ENCODE results near the gene SV2C. TPM values are rescaled to one million over a fixed set of nuclear protein-coding genes. Genes with fewer than 3 reads are reported as not detected.
A peak's percentile ranks its signal among the peaks of the same experiment; 100 is the strongest.

SV2C gene
- total RNA-seq, 2 donors from 2014 or later, result 0.20 to 0.35 TPM

DNA sequence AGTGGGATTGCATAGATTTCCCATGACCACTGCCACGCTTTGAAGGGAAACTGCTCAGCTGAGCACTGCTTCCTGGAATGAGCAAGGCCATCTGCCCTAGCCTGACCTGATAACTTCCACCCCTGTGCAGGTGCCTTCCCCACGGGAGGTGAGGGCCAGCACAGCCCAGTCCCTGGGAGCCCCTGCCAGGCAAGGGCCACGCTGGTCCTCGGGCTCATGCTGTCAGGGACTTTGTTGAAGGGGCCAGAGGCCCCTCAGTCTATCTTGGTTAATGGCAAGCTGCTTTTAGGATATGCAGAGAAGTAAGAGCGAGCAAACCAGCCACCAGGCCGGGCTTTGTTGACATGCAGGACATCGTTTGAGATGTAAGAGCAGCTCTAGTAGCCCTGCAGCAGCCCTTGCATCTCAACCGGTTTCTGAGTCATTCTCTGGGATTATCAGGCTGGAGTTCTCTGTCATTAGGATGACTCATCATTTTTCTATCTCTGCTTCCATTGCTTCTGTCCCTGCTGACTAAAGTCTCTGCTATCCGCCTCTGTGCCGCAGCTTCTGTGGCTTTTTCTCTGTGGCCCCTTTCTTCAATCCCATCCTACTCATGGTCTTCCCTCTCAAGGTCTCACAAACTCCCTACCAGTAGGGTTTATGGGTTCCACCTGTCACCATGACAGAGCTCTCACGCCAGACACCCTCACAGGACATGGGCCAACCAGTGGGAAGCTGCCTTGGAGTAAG lies 289.3 kb downstream of the SV2C start:
- H3K9me3 ChIP-seq, result no peaks in the 10 kb centered on the region
- no peak for DNase-seq
- intact Hi-C loops (cut with DNase I), result no loop called here
- TF ChIP-seq, protein P1, sequence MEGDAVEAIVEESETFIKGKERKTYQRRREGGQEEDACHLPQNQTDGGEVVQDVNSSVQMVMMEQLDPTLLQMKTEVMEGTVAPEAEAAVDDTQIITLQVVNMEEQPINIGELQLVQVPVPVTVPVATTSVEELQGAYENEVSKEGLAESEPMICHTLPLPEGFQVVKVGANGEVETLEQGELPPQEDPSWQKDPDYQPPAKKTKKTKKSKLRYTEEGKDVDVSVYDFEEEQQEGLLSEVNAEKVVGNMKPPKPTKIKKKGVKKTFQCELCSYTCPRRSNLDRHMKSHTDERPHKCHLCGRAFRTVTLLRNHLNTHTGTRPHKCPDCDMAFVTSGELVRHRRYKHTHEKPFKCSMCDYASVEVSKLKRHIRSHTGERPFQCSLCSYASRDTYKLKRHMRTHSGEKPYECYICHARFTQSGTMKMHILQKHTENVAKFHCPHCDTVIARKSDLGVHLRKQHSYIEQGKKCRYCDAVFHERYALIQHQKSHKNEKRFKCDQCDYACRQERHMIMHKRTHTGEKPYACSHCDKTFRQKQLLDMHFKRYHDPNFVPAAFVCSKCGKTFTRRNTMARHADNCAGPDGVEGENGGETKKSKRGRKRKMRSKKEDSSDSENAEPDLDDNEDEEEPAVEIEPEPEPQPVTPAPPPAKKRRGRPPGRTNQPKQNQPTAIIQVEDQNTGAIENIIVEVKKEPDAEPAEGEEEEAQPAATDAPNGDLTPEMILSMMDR (IDR thresholded peaks at IDR 0.05), result no peak
- H3K27ac ChIP-seq, result no peak overlapping the region
- peaks cover 5% of the 10 kb centered on the region for H3K4me1 ChIP-seq
- no peak overlapping the region for H3K4me3 ChIP-seq
- H3K27me3 ChIP-seq, result no peaks in the 10 kb centered on the region
- no peaks in the 10 kb centered on the region for H3K36me3 ChIP-seq
- no peak overlapping the region for H3K9ac ChIP-seq (ENCODE audit: low read depth in 2 of 2, low read length in 2 of 2)

DNA sequence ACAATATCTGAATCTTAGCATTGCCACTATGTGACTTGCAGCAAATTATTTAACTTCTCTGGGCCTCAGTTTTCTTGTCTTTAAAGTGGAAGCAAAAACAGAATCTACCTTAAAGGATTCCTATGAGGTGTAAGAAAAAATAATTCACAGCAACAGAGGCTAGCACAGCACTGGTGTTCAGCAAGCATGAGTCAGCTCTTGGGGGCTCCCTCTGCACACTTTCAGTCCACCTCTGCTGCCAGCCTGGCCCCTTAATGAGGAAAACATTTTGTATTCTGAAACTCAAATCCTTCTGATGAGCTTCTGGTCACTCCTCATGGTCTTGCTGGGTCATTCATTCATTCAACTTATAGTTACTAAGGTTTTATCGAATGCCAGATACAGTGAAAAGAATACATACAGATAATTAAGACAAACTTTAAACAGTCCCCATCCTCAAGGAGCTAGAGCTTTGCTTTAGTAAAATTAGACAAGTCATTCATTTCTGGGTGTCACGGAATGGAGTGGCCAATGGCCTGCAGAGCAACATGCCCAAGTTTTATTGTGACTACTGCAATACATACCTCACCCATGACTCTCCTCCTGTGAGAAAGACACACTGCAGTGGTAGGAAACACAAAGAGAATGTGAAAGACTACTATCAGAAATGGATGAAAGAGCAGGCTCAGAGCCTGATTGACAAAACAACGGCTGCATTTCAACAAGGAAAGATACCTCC lies 293.1 kb downstream of the SV2C start:
- DNase-seq, result no peak
- Histone ChIP-seq H3K27me3 (no peaks in the 10 kb centered on the region), H3K9ac (ENCODE audit: low read depth in 2 of 2, low read length in 2 of 2) (no peak overlapping the region), H3K36me3 (no peaks in the 10 kb centered on the region), H3K9me3 (no peaks in the 10 kb centered on the region), H3K4me3 (no peak overlapping the region), H3K4me1 (peaks cover 5% of the 10 kb centered on the region), H3K27ac (no peak overlapping the region)
- intact Hi-C loops (cut with DNase I), result no loop called here
- TF ChIP-seq, protein P1 (IDR thresholded peaks at IDR 0.05), result no peak

DNA sequence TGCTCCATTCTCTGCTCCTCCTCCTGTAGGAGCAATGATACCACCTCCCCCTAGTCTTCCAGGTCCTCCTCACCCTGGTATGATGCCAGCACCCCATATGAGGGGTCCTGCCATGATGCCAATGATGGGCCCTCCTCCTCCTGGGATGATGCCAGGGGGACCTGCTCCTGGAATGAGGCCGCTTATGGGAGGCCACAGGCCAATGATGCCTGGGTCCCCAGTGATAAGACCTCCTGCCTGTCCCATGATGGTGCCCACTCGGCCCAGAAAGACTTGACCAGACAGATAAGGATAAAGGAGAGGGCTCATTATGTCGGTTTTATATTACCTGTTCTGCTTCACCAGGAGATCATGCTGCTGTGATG lies 293.7 kb downstream of the SV2C start:
- TF ChIP-seq, protein P1 (IDR thresholded peaks at IDR 0.05), result no peak
- H3K4me3 ChIP-seq, result no peak overlapping the region
- no peak for DNase-seq
- intact Hi-C loops (cut with DNase I), result no loop called here
- peaks cover 5% of the 10 kb centered on the region for H3K4me1 ChIP-seq
- no peaks in the 10 kb centered on the region for H3K27me3 ChIP-seq
- no peak overlapping the region for H3K9ac ChIP-seq (ENCODE audit: low read depth in 2 of 2, low read length in 2 of 2)
- no peaks in the 10 kb centered on the region for H3K36me3 ChIP-seq
- H3K9me3 ChIP-seq, result no peaks in the 10 kb centered on the region
- H3K27ac ChIP-seq, result no peak overlapping the region

DNA sequence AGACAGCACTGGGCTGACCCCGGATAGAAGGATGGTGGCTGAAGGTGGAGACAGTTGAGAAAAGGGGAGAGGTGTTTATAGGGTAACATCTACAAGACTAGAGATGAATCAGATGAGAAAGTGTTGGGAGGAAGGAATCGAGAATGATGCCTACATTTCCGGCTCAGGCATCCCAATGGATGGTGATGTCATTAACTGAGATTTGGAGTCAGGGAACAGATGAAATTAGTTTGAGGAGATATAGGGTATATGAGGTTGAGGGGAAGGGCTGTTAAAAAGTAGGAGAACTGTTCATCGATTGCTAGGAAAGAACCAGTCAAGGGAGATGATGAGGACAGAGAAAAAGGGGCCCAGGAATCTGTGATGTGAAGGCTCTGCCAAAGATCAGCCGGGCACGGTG lies 295.2 kb downstream of the SV2C start:
- Histone ChIP-seq H3K4me3 (no peak overlapping the region), H3K27ac (no peak overlapping the region), H3K4me1 (no peaks in the 10 kb centered on the region), H3K9me3 (no peaks in the 10 kb centered on the region), H3K27me3 (no peaks in the 10 kb centered on the region), H3K9ac (ENCODE audit: low read depth in 2 of 2, low read length in 2 of 2) (no peak overlapping the region), H3K36me3 (no peaks in the 10 kb centered on the region)
- intact Hi-C loops (cut with DNase I), result no loop called here
- DNase-seq, result no peak
- TF ChIP-seq, protein P1 (IDR thresholded peaks at IDR 0.05), result no peak

DNA sequence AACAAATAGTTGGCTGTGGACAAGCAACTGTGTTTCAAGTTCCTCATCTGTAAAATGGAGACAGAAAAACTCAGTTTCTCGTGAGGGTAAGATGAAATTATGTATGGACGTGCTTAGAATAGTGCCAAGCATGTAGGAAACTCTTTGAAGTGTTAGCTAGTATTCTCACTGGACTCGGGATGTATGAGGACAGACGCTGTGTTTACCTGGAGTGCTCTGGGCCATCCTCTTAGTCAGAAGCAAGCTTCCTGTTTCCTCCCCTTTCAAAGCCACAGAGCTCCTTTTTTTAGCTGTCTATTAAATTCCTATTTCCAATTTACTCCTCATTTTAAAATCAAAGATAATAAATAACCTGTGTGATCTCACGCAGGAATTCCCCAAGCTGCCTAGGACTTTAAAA lies 296.1 kb downstream of the SV2C start:
- intact Hi-C loops (cut with DNase I), result no loop called here
- Histone ChIP-seq H3K36me3 (no peaks in the 10 kb centered on the region), H3K9me3 (no peaks in the 10 kb centered on the region), H3K4me3 (no peak overlapping the region), H3K27me3 (no peaks in the 10 kb centered on the region), H3K9ac (ENCODE audit: low read depth in 2 of 2, low read length in 2 of 2) (no peak overlapping the region), H3K27ac (peak overlapping the region; percentile 35), H3K4me1 (no peaks in the 10 kb centered on the region)
- TF ChIP-seq, protein P1 (IDR thresholded peaks at IDR 0.05), result no peak
- DNase-seq, result no peak
